ENCODE results near the gene CELA2B.

DNA sequence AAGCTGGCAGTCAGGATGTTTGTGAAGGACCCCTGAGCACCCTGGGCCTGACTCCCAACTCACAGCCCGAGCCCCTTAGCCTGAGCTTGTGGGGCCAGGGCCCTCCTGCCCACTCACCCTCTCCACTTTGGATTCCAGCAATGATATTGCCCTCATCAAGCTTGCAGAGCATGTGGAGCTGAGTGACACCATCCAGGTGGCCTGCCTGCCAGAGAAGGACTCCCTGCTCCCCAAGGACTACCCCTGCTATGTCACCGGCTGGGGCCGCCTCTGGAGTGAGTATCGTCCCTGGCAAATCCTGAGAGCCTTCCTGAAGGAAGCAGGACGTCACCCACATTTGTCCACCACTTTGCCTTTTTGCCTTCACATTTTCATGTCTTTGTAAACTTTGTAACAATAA lies 32.6 kb upstream of the CELA2B start:
- TF ChIP-seq, protein P1, sequence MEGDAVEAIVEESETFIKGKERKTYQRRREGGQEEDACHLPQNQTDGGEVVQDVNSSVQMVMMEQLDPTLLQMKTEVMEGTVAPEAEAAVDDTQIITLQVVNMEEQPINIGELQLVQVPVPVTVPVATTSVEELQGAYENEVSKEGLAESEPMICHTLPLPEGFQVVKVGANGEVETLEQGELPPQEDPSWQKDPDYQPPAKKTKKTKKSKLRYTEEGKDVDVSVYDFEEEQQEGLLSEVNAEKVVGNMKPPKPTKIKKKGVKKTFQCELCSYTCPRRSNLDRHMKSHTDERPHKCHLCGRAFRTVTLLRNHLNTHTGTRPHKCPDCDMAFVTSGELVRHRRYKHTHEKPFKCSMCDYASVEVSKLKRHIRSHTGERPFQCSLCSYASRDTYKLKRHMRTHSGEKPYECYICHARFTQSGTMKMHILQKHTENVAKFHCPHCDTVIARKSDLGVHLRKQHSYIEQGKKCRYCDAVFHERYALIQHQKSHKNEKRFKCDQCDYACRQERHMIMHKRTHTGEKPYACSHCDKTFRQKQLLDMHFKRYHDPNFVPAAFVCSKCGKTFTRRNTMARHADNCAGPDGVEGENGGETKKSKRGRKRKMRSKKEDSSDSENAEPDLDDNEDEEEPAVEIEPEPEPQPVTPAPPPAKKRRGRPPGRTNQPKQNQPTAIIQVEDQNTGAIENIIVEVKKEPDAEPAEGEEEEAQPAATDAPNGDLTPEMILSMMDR (IDR thresholded peaks at IDR 0.05 in 4 of 5, conservative IDR thresholded peaks at IDR 0.05 in 1 of 5), result no peak
- no peak for TF ChIP-seq POLR2A (IDR thresholded peaks at IDR 0.05)

All from gastrocnemius medialis (tissue), 4 donors.